Natural killer cell (primary cell): ENCODE data around the gene KIF6. TPM values are rescaled to one million over a fixed set of nuclear protein-coding genes. Genes with fewer than 3 reads are reported as not detected.

ENCODE experiments used
- ATAC-seq, 3 donors: fragments of 150-1000 bp in 2 of 3; fragments of 200-7000 bp in 1 of 3; cut with Tn5 transposase; 1 replicate in 1 of 3; 2 replicates in 2 of 3; pipeline ENCODE4 v1.10.0; 2021; ENCODE audit warnings: mild to moderate bottlenecking in 2 of 3, moderate library complexity in 2 of 3
- DNase-seq, 2 donors: peaks; one replicate each; pipeline versions ENCODE4 v3.0.0 to v3.0.0-alpha.2; 2013 to 2021; ENCODE audit warnings: mixed read lengths in 1 of 2
- H3K27ac ChIP-seq: one replicate; pipeline ENCODE4 v1.5.1; 2013; ENCODE audit warnings: mild to moderate bottlenecking, low read length
- H3K27me3 ChIP-seq: one replicate; pipeline ENCODE4 v1.6.1; 2013; ENCODE audit warnings: low read length; ENCODE audit not compliant: control insufficient read depth, insufficient read depth
- H3K36me3 ChIP-seq: one replicate; pipeline ENCODE4 v1.6.1; 2013; ENCODE audit warnings: low read length; ENCODE audit not compliant: control insufficient read depth, insufficient read depth
- H3K4me1 ChIP-seq: one replicate; pipeline ENCODE4 v1.6.1; 2013; ENCODE audit warnings: low read length; ENCODE audit not compliant: control insufficient read depth, insufficient read depth
- H3K4me3 ChIP-seq: one replicate; pipeline ENCODE4 v1.5.1; 2013; ENCODE audit warnings: low read length
- H3K9me3 ChIP-seq: one replicate; pipeline ENCODE4 v1.6.1; 2013; ENCODE audit warnings: low read length; ENCODE audit not compliant: control insufficient read depth, insufficient read depth
- H3K27ac Mint-ChIP-seq, 2 donors: one replicate each; pipeline ENCODE4 v1.8.0; 2022; ENCODE audit warnings: mild to moderate bottlenecking in 2 of 2, mixed read lengths in 2 of 2, moderate library complexity in 1 of 2
- H3K27me3 Mint-ChIP-seq, 2 donors: one replicate each; pipeline ENCODE4 v1.8.0; 2022; ENCODE audit warnings: low read depth in 2 of 2, mixed read lengths in 2 of 2
- H3K36me3 Mint-ChIP-seq: one replicate; pipeline ENCODE4 v1.8.0; 2022; ENCODE audit warnings: mixed read lengths
- H3K4me1 Mint-ChIP-seq, 2 donors: one replicate each; pipeline ENCODE4 v1.8.0; 2022; ENCODE audit warnings: mixed read lengths in 2 of 2
- H3K4me3 Mint-ChIP-seq: one replicate; pipeline ENCODE4 v1.8.0; 2022; ENCODE audit warnings: mild to moderate bottlenecking, moderate library complexity, mixed read lengths
- H3K9me3 Mint-ChIP-seq, 2 donors: one replicate each; pipeline ENCODE4 v1.8.0; 2022; ENCODE audit warnings: mixed read lengths in 2 of 2
- WGBS: methylation state at CpG from one replicate; pipeline ENCODE4 v1.1.7; 2013; ENCODE audit warnings: missing lambda C conversion rate; ENCODE audit not compliant: insufficient coverage; 5-methylcytosine and 5-hydroxymethylcytosine counted together
- intact Hi-C: fragments of 100-400 bp; cut with micrococcal nuclease; formaldehyde crosslinking; loops from one replicate; pipeline ENCODE4 v1.14.2; 2022
- total RNA-seq, 4 donors: library from RNA; stranded (reverse); fragments of 120-200 nt in 1 of 4; gene quantifications; one replicate each; pipeline versions ENCODE4 v1.2.3 to v1.2.4, GENCODE V29; 2013 to 2022
- TF ChIP-seq, protein P1 (sequence below): fragments of 200-600 bp; IDR thresholded peaks from one replicate; pipeline ENCODE4 v1.8.0; 2022; ENCODE audit warnings: antibody characterized with exemption

Gene KIF6
- total RNA-seq, 3 donors from 2014 or later (not counting 1 experiment from before 2014, with no cell fraction given), result not detected

DNA sequence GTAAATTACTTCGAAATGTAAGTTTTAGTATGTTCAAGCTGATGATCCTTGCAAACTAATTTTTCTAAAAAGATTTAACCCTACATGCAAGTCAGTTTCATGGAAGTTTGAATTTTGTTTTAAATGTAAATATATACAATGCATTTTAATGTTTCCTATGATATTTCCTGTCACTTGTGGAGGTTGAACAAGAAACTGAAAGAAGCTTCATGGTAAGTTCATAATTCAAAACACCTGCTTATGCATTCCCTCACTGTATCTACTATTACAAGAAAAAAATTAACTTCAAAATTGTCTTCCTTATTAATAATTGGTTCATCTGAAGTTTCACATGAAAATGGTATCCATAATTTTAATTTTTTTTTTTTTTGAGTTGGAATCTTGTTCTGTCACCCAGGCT is 24.8 kb downstream of the KIF6 start:
- Histone ChIP-seq H3K4me1 (no peaks in the 10 kb centered on the region), H3K9me3 (no peaks in the 10 kb centered on the region), H3K27ac (no peak overlapping the region), H3K4me3 (no peak overlapping the region), H3K36me3 (no peaks in the 10 kb centered on the region), H3K27me3 (no peaks in the 10 kb centered on the region)
- WGBS, result no CpG with 5 or more reads among the region's 1 CpG
- no peaks in the 10 kb centered on the region for H3K4me1 Mint-ChIP-seq
- intact Hi-C loops, result no loop called here
- peaks cover 7 to 12% of the 10 kb centered on the region in 2 donors for H3K27me3 Mint-ChIP-seq
- no peak overlapping the region for H3K27ac Mint-ChIP-seq
- no peaks in the 10 kb centered on the region for H3K9me3 Mint-ChIP-seq
- H3K36me3 Mint-ChIP-seq, result no peaks in the 10 kb centered on the region
- TF ChIP-seq, protein P1, sequence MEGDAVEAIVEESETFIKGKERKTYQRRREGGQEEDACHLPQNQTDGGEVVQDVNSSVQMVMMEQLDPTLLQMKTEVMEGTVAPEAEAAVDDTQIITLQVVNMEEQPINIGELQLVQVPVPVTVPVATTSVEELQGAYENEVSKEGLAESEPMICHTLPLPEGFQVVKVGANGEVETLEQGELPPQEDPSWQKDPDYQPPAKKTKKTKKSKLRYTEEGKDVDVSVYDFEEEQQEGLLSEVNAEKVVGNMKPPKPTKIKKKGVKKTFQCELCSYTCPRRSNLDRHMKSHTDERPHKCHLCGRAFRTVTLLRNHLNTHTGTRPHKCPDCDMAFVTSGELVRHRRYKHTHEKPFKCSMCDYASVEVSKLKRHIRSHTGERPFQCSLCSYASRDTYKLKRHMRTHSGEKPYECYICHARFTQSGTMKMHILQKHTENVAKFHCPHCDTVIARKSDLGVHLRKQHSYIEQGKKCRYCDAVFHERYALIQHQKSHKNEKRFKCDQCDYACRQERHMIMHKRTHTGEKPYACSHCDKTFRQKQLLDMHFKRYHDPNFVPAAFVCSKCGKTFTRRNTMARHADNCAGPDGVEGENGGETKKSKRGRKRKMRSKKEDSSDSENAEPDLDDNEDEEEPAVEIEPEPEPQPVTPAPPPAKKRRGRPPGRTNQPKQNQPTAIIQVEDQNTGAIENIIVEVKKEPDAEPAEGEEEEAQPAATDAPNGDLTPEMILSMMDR, result no peak
- H3K4me3 Mint-ChIP-seq, result no peak overlapping the region
- ATAC-seq (no peak), DNase-seq (no peak)

DNA sequence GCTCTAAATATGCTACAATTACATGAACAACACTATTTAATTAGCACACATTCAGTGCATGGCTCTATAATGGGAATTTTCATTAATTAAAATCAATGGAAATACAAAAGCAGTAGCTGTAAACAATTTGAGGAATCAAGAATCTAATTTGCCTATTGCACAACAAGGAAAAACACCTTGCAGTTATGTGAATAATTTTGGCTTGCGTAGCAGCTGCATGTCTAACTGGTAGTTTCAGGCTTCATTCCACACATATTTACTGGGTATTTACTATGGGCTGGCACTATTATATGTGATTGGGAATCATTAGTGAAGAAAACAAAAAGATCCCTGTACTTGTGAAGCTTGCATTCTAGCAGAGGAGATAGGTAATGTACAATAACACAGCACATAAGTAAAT is 26.4 kb downstream of the KIF6 start:
- no CpG with 5 or more reads among the region's 1 CpG for WGBS
- no peak for DNase-seq
- H3K27ac Mint-ChIP-seq, result no peak overlapping the region
- ATAC-seq, result no peak
- Histone ChIP-seq H3K27me3 (no peaks in the 10 kb centered on the region), H3K4me1 (no peaks in the 10 kb centered on the region), H3K27ac (no peak overlapping the region), H3K9me3 (no peaks in the 10 kb centered on the region), H3K4me3 (no peak overlapping the region), H3K36me3 (no peaks in the 10 kb centered on the region)
- H3K4me1 Mint-ChIP-seq, result no peaks in the 10 kb centered on the region
- TF ChIP-seq, protein P1, result no peak
- intact Hi-C loops, result no loop called here
- no peak overlapping the region for H3K4me3 Mint-ChIP-seq
- no peaks in the 10 kb centered on the region for H3K9me3 Mint-ChIP-seq
- H3K36me3 Mint-ChIP-seq, result no peaks in the 10 kb centered on the region
- peaks cover 12 to 22% of the 10 kb centered on the region in 2 donors for H3K27me3 Mint-ChIP-seq

DNA sequence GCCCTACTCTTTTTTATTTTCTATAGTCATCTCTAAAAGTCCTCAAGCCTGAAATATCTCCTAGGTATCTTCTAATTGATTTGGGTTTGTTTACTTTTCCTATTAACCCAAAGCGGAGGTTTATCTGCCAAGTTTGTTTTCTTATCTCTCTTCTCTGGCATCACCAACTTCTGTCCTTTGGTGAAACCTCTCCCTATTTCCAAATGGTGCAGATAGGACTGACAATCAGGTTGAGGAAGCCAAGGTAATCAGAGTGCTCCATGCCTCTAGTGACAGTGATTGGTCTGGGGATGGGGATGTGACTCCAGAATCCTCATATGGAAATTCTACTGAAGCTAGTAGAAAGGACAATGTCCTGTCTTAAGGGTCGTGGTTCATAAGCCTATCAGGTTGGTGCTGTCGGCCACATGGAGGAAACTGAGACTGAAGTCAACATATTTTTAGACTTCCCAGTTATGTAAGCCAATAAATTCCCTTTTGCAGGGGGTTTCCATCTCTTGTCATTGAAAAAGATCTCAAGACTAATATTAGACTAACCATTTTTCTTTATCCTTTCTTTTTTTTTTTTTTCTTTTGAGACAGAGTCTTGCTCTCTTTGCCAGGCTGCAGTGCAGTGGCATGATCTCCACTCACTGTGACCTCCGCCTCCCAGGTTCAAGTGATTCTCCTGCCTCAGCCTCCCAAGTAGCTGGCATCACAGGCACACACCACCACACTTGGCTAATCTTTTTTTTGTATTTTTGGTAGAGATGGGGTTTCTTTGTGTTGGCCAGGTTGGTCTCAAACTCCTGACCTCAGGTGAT is 28.0 kb downstream of the KIF6 start:
- TF ChIP-seq, protein P1, result no peak
- intact Hi-C loops, result no loop called here
- no peak for ATAC-seq
- H3K27ac ChIP-seq, result no peak overlapping the region
- no peak for DNase-seq
- H3K36me3 ChIP-seq, result no peaks in the 10 kb centered on the region
- H3K9me3 Mint-ChIP-seq, result no peaks in the 10 kb centered on the region
- no peak overlapping the region for H3K4me3 ChIP-seq
- WGBS, result 34% methylated on average over 2 of the region's 4 CpGs
- no peak overlapping the region for H3K4me3 Mint-ChIP-seq
- H3K36me3 Mint-ChIP-seq, result no peaks in the 10 kb centered on the region
- H3K27me3 ChIP-seq, result peaks cover 2% of the 10 kb centered on the region
- H3K4me1 ChIP-seq, result no peaks in the 10 kb centered on the region
- no peaks in the 10 kb centered on the region for H3K9me3 ChIP-seq
- H3K27ac Mint-ChIP-seq, result no peak overlapping the region
- H3K27me3 Mint-ChIP-seq, result peaks cover 12 to 32% of the 10 kb centered on the region in 2 donors
- H3K4me1 Mint-ChIP-seq, result no peaks in the 10 kb centered on the region

DNA sequence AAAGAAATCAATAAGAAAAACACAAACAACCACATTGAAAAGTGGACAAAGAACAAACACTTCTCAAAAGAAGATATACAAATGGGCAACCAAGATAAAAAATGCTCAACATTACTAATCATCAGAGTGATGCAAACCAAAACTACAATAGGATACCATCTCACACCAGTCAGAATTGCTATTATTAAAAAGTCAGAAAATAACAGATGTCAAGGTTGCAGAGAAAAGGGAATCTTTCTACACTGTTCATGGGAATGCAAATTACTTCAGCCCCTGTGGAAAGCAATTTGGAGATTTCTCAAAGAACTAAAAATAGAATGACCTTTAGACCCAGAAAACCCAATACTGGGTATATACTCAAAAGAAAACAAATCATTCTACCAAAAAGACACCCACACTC is 29.8 kb downstream of the KIF6 start:
- DNase-seq (no peak), ATAC-seq (no peak)
- no peak overlapping the region for H3K27ac Mint-ChIP-seq
- H3K27me3 Mint-ChIP-seq, result peaks cover 18 to 38% of the 10 kb centered on the region in 2 donors
- no peaks in the 10 kb centered on the region for H3K36me3 ChIP-seq
- no peaks in the 10 kb centered on the region for H3K36me3 Mint-ChIP-seq
- no peak overlapping the region for H3K27ac ChIP-seq
- TF ChIP-seq, protein P1, result no peak
- no peaks in the 10 kb centered on the region for H3K9me3 ChIP-seq
- H3K4me3 ChIP-seq, result no peak overlapping the region
- no peaks in the 10 kb centered on the region for H3K4me1 Mint-ChIP-seq
- H3K27me3 ChIP-seq, result peaks cover 2% of the 10 kb centered on the region
- H3K4me1 ChIP-seq, result no peaks in the 10 kb centered on the region
- no peak overlapping the region for H3K4me3 Mint-ChIP-seq
- intact Hi-C loops, result no loop called here
- no peaks in the 10 kb centered on the region for H3K9me3 Mint-ChIP-seq
